ENCODE data around the gene RPP30.

Gene RPP30

DNA sequence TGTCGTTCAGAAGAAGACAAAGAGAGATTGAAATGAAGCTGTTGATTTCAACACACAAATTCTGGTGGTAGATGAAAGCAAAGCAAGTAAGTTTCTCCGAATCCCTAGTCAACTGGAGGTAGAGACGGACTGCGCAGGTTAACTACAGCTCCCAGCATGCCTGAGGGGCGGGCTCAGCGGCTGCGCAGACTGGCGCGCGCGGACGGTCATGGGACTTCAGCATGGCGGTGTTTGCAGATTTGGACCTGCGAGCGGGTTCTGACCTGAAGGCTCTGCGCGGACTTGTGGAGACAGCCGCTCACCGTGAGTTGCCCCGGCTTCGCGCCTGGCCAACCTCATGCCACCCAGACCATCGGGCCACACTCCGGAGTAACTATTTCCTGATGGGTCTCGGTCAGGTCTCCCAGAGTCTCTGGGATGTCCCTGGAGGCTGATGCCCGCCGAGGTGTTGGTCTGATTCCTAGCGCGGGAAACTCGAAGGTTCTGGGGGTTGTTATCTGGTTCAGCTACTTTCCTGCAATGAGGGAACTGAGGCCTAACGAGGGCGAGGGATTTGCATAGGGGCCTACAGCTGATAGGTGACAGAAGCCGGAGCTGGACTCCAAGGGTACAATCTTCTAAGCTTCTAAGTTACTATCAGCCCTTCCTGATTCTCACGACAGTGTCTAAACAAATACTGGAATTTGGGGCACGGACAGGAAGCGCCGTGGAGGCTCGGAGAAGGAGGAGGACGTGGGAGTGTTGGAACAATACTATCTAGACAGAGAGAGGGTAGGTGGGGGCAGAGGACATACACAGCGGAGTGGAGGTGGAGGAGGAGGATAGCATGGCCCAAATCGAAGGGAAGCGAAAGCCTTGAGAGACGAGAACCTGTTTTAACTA lies at the start of gene RPP30:
Gene RPP30 (plus strand): TSS at position 209 of the 882 bp plus-strand sequence. CDS start 13 bp downstream, at position 222.
- peak; percentile 73 to 74 for DNase-seq

DNA sequence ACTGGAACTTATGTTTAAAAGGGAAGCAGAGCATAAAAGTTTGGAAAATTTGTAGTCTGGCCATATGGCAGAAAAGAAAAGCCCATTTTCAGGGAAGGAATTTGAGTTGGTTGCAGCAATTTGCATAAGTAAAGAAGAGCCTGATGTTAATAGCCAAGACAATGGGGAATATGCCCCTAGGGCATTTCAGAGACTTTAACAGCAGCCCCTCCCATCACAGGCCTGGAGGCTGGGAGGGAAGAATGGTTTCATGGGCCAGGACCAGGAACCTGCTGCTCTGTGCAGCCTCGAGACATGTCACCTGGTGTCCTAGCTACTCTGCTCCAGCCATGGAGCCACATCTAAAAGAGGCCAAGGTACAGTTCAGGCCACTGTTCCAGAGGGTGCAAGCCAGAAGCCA lies 49.3 kb upstream of the RPP30 start:
- DNase-seq: no peak

DNA sequence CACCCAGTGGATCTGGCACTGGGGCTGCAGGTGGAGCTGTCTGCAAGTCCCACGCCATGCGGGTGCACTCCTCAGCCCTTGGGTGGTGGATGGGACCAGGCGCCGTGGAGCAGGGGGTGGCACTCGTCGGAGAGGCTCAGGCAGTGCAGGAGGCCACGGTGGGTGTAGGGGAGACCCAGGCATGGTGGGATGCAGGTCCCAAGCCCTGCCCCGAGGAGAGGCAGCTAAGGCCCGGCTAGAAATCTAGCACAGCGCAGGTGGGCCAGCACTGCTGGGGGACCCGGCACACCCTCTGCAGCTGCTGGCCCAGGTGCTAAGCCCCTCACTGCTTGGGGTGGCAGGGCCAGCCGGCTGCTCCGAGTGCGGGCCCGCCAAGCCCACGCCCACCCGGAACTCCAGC lies 39.7 kb upstream of the RPP30 start:
- DNase-seq: no peak

DNA sequence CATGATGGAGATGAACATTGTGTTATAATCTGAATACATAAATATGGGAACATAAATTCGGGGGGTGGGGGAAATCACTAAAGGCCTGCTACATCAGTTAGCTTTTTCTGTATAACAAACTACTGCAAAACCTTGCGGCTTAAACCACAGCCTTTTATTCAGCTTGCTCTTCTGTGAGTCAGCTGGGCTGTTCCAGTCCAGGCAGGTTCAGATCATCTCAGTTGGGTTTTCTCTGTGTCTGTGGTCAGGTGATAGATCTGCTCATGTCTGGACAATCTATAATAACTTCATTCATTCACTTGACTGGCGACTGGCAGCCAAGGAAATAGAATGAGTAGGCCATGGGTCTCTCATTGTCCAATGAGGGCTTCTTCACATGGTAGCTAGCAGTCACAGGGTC lies 37.4 kb upstream of the RPP30 start:
- DNase-seq: no peak

DNA sequence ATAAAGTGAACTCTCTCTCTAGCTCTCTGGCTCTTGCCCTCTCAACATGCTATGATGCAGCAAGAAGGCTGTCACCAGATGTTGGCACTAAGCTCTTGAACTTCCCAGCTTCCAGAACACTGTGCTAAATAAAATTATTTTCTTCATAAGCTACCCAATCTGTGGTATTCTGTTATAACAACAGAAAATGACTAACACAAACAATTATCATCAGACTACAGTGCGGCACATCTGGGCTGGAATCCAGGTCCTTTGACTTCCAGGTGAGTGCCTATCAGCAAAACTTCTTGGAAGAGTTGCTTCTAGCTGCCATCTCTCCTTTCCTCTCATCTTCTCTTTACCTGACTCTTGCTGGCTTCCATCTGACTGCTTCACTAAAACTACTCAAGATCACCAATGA lies 34.3 kb upstream of the RPP30 start:
- no peak for DNase-seq

DNA sequence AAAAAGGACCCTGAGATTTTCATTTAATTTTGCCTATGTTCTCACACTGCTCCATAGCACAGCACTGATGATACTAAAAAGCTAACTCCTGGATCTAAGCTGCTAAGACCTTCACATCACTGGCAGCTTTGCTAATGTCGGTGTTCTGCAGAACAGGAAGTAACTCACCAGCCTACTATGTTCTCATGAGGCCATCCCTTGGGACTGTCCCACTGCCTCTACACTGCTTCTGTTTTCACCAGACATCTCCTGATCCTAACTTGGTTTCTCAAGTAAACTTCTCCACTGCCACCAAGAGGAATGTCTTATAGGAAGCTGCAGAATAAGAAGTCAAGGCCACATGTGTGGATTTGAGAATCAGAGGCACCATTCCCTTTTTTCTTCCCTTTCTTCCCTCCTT lies 29.0 kb upstream of the RPP30 start:
- no peak for DNase-seq

DNA sequence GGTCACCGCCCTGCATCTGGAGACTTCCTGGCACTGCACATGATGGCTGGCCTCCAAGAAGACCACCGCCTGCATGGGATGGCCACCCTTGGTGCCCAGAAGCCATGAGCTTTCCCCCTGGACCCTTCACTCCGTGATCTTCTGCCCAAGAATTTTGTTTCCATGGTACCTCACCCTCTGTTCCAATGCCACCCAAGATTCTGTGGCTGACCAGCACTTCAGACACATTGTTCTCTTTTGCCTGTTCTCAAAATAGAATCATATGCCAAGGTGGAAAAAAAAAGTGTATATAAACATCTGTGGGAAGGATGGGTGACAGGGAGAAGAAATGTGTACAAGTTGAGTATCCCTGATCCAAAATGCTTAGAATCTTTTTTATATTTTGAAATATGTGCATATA lies 26.0 kb upstream of the RPP30 start:
- no peak for DNase-seq

DNA sequence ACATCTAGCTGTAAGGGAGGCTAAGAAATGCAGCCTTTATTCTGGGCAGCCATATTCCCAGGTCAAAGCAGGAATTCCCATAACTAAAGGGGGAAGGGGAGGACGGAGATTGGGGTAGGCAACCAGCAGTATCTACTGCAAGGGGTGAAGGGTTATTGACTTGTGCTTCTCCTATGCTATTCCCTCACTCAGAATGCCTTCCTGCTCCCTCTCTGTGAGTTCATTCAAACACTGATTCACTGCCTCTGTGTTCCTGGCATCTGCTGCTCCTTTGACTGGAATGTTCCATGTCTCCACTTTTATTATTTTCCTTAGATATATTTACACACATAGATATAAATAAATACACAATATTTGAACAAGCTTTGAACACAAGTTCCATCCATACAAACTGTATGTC lies 25.0 kb upstream of the RPP30 start:
- DNase-seq: no peak

DNA sequence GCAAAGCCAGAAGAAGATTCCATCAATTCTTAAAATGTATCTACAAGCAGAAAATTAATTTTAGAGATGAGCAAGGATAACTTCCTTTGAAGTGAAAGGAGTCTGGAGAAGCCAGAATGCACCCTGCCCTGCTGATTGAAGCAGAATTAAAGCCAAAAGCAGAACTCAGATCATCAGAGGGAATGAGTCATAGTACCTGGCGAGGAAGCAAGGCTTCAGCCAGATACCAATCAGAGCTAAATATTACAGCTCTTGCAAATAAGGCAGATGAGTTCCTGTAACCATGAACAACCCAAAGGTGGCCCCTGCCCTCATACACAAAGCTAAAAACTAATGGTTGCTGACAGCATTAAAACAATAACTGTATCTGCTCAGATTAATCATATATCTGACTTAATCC lies 24.3 kb upstream of the RPP30 start:
- DNase-seq: no peak

DNA sequence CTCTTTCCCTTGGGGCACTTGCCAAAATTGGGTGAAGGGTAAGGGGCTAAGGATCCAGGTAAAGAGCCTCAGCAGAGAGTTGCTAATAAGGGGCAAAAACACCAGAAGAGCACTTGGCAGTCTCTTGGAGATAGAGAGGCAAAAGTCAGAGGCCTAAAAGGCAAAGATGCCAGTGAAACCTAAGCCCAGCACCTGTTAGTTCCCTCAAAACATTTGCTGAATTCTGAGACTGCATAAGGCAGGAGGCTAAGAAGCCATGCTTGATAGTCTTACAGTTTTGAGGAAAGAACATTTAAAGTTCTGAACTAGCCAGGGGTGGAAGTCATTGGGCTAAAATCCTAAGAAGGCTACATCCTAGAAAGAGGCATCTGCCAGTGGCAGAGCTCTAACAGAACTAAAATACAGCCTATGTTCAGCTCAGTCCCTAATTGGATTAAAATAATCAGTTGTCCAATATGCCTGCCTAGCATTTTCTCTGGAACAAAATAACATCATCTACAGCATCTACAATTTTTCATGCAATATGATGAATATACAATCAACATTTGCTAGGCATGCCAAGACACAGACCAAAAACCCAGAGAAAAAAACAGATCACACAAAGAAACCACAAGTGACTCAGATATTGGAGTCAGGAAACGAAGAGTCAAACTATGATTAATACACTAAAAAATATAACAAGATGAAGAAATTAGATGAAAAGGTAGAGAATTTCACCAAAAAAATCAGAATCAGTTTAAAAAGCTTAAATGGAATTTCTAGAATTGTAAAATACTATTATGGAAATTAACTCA lies 21.6 kb upstream of the RPP30 start:
- DNase-seq: no peak

DNA sequence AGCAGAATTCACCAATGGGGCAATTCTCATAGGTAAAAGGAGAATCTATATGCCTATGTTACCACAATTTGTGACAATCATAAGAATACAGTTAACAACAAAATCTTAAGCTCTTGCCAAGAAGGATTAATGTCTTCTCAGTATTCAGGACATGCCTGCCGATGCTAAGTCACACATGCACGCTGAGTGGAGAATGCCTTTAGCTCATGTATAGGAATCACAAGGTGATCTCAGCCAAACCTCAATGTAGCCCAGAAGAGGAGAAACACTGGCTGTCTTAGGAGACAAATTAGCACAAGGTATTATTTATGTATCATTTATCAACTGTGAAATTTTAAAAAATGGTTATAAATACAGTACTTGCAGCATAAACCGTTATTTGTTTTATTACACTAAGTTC lies 16.6 kb upstream of the RPP30 start:
- no peak for DNase-seq

DNA sequence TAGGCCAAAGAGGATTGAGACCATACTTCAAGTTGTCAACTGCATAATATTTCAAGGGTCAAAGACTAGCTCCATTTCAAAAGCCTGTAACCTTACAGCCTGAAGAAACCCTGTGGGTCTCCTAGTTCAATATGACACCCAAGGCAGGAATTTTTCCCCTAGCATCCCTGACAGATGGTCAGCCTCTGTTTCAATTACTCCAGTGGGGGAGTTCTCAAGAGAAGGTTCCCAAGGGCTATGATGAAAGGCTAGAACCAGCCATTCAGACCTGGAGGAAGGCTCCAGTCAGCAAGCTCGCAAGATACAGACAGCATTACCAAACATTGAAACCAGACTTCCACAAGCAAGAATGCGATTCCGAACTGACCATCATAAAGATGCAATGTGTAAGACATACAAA lies 15.5 kb upstream of the RPP30 start:
- DNase-seq: no peak

DNA sequence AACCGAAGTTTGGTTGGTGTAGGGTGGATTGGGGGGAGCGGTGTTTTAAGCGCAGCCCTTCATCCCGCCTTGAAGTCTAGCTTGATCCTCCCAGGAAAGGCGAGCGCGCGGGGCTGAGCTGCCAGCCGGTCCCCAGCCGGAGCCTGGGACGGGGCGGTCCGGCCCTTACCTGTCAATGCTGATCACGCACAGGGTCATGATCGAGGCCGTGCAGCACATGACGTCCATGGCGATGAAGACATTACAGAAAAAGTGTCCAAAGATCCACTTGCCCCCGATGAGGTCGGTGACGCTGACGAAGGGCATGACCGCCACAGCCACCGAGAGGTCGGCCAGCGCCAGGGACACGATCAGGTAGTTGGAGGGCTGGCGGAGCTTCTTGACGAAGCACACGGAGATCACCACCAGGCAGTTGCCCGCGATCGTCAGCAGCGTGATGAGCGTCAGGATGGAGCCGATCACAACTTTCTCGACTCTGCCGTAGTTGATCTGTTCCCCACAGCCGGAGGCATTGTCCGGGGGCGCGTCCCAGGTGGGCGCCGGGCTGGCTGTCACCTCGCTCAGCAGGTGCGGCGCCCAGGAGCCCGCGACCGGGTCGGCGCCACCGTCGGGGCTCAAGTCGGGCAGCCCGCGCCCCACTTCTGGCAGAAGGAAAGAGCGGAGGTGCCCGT lies 14.7 kb upstream of the RPP30 start:
- peak; percentile 4 to 8 for DNase-seq

DNA sequence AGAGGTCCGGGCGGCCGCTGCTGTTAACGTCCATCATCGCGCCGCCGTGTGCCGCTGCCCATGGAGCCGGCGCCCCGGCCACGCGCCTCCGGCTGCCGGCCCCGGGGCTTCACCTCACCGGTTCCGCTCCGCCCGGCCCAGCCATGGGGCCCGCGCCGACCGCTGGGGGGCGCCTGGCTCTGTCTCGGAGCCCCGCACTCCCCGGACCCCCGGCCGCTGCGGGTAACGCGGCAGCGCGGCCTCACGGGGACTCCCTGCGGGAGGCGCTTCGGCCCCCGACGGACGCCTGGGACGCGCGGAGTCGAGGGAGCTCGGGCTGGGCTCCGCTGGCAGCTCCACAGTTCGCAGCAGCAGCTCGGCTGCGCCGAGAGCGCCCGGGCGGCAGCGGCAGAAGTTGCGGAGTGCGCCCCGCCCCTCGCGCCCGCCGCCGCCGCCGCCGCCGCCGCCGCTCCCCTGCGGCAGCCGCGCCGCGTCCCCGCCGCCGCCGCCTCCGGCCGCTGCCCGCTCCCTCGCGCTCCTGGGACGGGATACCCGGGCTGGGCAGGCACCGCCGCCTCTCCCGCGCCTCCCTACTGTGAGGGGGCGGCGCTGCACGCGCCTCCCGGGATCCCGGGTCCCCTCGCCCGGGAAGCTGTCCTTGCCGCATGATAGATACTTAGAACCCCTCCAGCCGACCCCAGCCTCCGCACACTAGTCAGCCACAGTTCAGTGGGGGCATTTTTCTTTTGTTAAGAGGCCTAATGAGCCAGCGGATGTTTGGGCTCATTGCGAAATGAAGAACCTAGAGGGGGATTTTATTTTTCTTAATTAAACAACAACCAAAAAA lies 13.9 kb upstream of the RPP30 start, which contains the start of gene HTR7:
Gene HTR7 (minus strand): TSS at position 405 of the 826 bp plus-strand sequence. CDS start 368 bp downstream, at position 37.
- DNase-seq: peak; percentile 52 to 64

DNA sequence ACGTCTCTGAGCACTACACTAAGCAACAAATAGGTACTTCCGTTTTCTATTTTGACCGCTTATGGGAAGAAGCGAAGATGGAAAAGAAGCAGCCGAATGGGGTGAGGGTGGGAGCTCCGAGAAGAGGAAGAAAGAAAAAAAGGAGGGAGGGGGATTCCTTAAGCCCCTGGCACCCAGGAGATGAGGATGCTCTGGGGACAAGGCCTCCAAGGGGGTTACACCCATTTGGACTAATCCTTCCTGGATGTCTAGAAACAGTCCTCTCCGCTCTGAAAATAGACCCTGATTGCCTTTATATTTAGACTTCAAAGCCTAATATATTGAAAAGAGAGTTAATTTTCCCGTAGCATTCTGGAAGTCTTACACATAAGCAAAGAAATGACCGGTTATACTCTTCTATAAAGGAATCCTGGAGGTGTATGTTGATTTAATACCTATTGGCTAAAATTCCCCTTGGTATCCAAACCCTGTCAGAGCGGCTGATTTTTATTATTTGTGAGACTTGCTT lies 13.3 kb upstream of the RPP30 start:
- DNase-seq: no peak

DNA sequence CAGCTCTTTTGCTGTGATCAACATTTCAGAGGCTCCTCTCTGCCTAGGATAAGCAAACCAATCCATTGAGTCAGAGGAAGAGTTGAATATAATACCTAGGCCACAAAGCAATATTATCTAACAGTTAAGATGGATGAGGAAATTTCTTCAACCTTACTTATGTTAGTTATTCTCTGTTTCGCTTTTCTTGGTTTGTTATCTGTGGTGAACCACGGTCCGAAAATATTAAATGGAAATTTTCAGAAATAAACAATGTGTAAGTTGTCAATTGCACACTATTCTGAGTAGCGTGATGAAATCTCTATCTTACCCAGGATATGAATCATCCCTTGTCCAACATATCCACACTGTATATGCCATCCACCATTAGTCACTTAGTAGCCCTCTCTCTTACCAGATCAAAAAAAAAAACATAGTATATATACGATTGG lies 12.4 kb upstream of the RPP30 start:
- DNase-seq: no peak

DNA sequence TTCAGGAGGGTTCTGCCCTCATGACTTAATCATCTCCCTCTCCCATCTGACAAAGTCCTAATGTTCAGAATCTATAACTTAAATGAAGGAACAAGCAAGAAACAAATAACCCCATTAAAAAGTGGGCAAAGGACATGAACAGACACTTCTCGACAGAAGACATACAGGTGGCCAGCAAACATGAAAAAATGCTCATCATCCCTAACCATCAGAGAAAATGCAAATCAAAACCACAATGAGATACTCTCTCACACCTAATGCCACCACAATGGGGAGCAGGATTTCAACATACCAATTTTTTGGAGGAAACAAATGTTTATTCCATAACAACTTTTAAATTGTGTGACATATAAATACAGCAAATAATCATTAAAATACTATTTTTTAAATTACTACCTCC lies 11.0 kb upstream of the RPP30 start:
- DNase-seq: no peak

DNA sequence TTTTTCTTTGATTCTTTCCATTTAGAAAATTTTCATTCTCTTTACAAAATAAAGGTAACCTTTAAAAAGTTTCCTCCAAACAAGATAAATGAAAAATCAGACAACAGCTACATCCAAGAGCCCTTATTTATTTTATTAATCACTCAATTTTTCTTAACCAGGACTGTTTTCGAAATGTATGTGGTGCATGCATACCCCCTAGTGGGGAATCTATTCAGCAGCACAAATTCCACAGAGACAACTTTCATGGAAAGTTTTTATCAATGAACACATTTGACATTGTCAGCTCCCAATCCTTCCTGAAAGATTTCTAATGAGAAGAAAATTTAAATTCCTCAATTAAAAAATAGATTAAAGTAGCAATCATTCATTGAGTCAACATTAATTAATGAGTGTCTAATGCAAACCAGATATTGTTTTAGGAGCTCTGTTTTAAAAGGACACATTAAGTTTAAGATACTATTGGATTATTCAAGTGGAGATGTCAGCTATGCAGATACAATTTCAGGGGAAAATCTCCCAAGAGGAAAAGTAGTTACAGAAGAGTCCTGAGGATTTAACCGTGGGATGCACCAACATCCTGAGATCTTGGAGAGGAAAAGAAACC lies 8.8 kb upstream of the RPP30 start:
- DNase-seq: no peak

DNA sequence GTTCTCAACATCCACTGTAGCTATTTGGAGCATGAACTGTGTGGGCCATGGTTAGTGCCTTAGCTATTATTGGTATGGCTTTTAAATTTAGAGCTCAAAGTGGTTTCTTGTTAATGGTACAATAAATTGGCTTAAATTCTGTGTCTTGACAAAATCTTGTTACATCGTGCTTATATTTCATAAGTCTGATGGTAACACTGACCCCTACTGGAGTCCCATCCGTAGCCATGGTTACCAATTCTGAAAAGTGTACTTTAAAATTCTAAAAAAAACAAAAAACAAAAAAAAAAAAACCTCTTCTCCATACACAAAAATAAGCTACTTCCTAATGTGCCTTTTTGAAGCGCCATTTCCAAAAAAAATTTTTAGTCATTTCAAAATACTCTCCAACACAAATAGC lies 6.4 kb upstream of the RPP30 start:
- DNase-seq: no peak

DNA sequence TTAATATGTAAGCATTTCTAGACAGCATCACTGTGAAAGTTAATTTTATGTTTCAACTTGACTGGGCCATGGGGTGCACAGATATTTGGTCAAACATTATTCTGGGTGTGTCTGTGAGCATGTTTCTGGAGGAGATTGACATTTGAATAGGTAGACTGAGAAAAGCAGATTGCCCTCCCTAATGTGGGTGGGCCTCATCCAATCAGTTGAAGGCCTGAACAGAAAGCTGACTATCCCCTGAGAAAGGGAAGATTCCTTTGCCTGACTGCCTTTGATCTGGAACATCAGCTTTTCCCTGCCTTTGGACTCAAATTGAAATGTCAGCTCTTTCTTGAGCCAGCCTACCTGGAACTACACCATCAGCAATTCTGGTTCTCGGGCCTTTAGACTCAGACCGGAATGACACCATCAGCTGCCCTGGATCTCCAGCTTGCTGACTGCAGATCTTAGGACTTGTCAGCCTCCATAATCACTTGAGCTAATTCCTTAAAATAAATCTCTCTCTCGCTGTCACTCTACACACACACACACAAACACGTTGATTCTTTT lies 5.7 kb upstream of the RPP30 start:
- DNase-seq: no peak

DNA sequence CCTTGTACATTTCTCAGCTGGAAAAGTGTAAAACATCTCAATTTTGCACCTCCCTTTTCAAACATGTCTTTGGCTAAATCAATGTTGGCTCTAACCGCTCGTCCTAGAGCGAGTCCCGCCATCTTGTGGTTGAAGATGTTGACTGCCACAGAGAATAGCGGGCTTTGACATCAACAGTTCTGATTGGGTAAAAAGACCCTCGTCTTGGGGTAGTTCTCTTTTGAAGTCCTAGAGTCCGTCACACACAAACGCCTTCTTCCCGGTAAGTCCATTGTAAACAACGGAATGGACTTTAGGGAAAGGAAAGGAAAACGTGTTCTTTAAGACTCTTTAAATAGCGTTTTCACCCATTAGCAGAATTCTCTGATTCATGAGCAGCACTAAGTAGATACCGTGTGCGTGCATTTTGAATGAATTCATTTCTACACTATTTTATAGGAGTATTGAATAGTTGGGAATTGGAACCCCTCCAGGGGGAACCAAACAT lies 452 bp upstream of the RPP30 start:
- DNase-seq: peak; percentile 25 to 28

Data from activated CD4-positive, alpha-beta T cell treated with anti-CD3 and anti-CD28 coated beads for 4 hours (primary cell).